Heart right ventricle (tissue), 16 donors: Measurements from ENCODE around the gene LIN28A. TPM values are rescaled to one million over a fixed set of nuclear protein-coding genes. Genes with fewer than 3 reads are reported as not detected.
A peak's percentile ranks its signal among the peaks of the same experiment; 100 is the strongest.

Experiments used
- ATAC-seq, 8 donors: fragments of 200-7000 bp; cut with Tn5 transposase; one replicate each; pipeline ENCODE4 v1.9.1; 2020; ENCODE audit warnings: mild to moderate bottlenecking in 8 of 8, moderate library complexity in 8 of 8, moderate number of reproducible peaks in 1 of 8
- DNase-seq, 2 donors: peaks; one replicate each; pipeline ENCODE4 v3.0.0-alpha.2; 2020
- H3K27ac ChIP-seq, 10 donors: fragments of 200-600 bp; sonication (generic) in 2 of 10; one replicate each; pipeline versions ENCODE4 v1.5.0 to v1.8.0; 2020 to 2022; ENCODE audit warnings: mild to moderate bottlenecking in 3 of 10
- H3K27me3 ChIP-seq, 7 donors: fragments of 200-600 bp; one replicate each; pipeline ENCODE4 v1.8.0; 2021 to 2022; ENCODE audit warnings: mild to moderate bottlenecking in 2 of 7
- H3K36me3 ChIP-seq, 9 donors: fragments of 200-600 bp; sonication (generic) in 1 of 9; one replicate each; pipeline versions ENCODE4 v1.5.0 to v1.8.0; 2020 to 2022; ENCODE audit warnings: mild to moderate bottlenecking in 2 of 9
- H3K4me1 ChIP-seq, 9 donors: fragments of 200-600 bp; sonication (generic) in 1 of 9; one replicate each; pipeline versions ENCODE4 v1.5.0 to v1.8.0; 2020 to 2022; ENCODE audit warnings: mild to moderate bottlenecking in 4 of 9
- H3K4me3 ChIP-seq, 10 donors: fragments of 200-600 bp; sonication (generic) in 2 of 10; one replicate each; pipeline versions ENCODE4 v1.5.0 to v1.8.0; 2020 to 2022; ENCODE audit warnings: mild to moderate bottlenecking in 7 of 10, moderate library complexity in 2 of 10
- H3K9me3 ChIP-seq, 11 donors: fragments of 200-600 bp in 10 of 11; sonication (generic) in 2 of 11; one replicate each; pipeline versions ENCODE4 v1.5.0 to v1.8.0; 2013 to 2022; ENCODE audit warnings: mild to moderate bottlenecking in 2 of 11, control low read depth in 1 of 11, moderate library complexity in 1 of 11
- whole genome bisulfite sequencing, 2 donors: extraction: QIAGEN DNeasy Blood & Tissue Kit; methylation state at CpG; one replicate each; pipeline ENCODE4 v1.1.7; 2013; ENCODE audit warnings: inconsistent platforms in 1 of 2; 5-methylcytosine and 5-hydroxymethylcytosine counted together
- intact Hi-C, 10 donors: fragments of 100-400 bp; cut with DNase I; formaldehyde crosslinking; loops; one replicate each; pipeline versions ENCODE4 v1.11.1 to v1.14.2; 2022
- polyA plus RNA-seq, 2 donors: library from polyadenylated mRNA; stranded (reverse); fragments of 200-250 nt; gene quantifications; one replicate each; pipeline ENCODE4 v1.2.3, GENCODE V29; 2013
- total RNA-seq, 10 donors: library from RNA; stranded (reverse); fragmentation: NEBNext Ultra II Directional in 3 of 10; extraction: Animal tissue kit (Norgen Biotek cat#: 25700) in 3 of 10; gene quantifications; one replicate each; pipeline versions ENCODE4 v1.2.1 to v1.2.4, GENCODE V29; 2021 to 2023
- TF ChIP-seq, protein P1 (sequence below), 9 donors: fragments of 200-600 bp; sonication (generic) in 2 of 9; IDR thresholded peaks; one replicate each; pipeline versions ENCODE4 v1.5.0 to v1.8.0; 2021 to 2022; ENCODE audit warnings: antibody characterized with exemption in 9 of 9, mild to moderate bottlenecking in 5 of 9, moderate library complexity in 1 of 9
- donor health status: Arrhythmogenic right ventricular cardiomyopathy.
- donor health status: ischemic (EF 13 %, LVEDD 7.1; RV severe dilation, severe dysfunction).
- donor health status: healthy with polysubstance abuse.
- donor health status: DM: no; HTN: yes; CAD: no.
- donor health status: DM: no; HTN: no; CAD: no.
- donor health status: ischemic (EF 25% LVEDD 6.9; RV normal size, moderate dysfunction).
- donor health status: ischemic (EF 25% LVEDD 5.7; RV mildly dilated, moderate dysfunction).
- donor health status: healthy.
- donor health status: DM: yes; HTN: yes; CAD: no.
- donor health status: Ischemic cardiomyopathy.
- donor health status: ischemic (EF 35%, LVEDD 5.7; RV mildly dilated, moderate dysfunction).
- donor health status: nonischemic (EF 11% LVEDD 7.7; RV severe dilation, severe dysfunction).
- donor health status: DM: yes; HTN: yes; CAD: no.
- donor health status: PGD.
- donor health status: ischemic (EF 29% LVEDD 5.4; RV normal size, mild dysfunction).
- donor health status: nonischemic (EF 23%, LVEDD 6.1; RV moderate dilation, normal function).

Gene LIN28A
- total and polyA plus RNA-seq, 12 donors: 0.15 TPM; not detected in 11

DNA sequence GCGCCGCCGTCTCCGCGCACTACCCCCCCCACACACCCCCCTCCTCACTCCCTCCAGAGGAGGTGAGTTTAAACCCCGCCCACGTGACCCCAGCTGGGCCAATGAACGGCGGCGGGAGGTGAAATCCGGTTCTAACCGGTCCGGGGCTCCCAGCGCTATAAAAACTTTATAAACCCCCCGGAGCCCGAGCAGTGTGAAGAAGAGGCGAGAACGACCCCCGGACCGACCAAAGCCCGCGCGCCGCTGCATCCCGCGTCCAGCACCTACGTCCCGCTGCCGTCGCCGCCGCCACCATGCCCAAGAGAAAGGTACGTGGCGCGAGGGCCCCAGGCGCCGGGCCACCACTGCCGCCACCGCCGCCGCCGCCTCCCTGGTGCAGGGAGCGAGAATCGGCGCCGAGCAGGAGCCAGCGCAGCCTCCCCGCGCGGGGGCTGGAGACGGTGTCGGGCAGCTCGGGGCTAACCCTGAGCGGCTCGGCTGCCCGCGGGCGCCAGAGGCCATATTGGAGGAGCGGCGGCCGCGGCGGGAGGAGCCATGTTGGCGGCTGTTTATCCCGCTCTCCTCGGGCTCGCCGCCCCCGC is 61.8 kb downstream of the LIN28A start, which contains the start of gene HMGN2:
HMGN2 (plus strand) TSS at position 121 of the 581 bp plus-strand sequence; CDS start at position 294, 173 bp downstream.
- ATAC-seq (peak; percentile 77 to 89 (median 84)), DNase-seq (peak; percentile 87 to 93)
- TF ChIP-seq, protein P1, sequence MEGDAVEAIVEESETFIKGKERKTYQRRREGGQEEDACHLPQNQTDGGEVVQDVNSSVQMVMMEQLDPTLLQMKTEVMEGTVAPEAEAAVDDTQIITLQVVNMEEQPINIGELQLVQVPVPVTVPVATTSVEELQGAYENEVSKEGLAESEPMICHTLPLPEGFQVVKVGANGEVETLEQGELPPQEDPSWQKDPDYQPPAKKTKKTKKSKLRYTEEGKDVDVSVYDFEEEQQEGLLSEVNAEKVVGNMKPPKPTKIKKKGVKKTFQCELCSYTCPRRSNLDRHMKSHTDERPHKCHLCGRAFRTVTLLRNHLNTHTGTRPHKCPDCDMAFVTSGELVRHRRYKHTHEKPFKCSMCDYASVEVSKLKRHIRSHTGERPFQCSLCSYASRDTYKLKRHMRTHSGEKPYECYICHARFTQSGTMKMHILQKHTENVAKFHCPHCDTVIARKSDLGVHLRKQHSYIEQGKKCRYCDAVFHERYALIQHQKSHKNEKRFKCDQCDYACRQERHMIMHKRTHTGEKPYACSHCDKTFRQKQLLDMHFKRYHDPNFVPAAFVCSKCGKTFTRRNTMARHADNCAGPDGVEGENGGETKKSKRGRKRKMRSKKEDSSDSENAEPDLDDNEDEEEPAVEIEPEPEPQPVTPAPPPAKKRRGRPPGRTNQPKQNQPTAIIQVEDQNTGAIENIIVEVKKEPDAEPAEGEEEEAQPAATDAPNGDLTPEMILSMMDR (IDR thresholded peaks at IDR 0.05): no peak
- WGBS, 2 donors: 0 to 1% methylated on average over 57 to 69 of the region's 69 CpGs
- intact Hi-C loops: loop anchor here in 2 of 10 donors (2.0 kb wide), 2 partner anchors 28 to 40 kb away; partner anchors contain the start of gene DHDDS (in 1 of the 2)
- H3K9me3 ChIP-seq: no peaks in the 10 kb centered on the region
- H3K4me1 ChIP-seq: peaks cover 3 to 52% (median 35%) of the 10 kb centered on the region in 9 donors
- H3K36me3 ChIP-seq: peaks cover 0 to 64% (median 36%) of the 10 kb centered on the region in 9 donors
- H3K27ac ChIP-seq: peak within 1 kb of the TSS; percentile 95 to 100 (median 100)
- peak within 1 kb of the TSS; percentile 69 to 100 (median 98) for H3K4me3 ChIP-seq
- no peaks in the 10 kb centered on the region for H3K27me3 ChIP-seq

DNA sequence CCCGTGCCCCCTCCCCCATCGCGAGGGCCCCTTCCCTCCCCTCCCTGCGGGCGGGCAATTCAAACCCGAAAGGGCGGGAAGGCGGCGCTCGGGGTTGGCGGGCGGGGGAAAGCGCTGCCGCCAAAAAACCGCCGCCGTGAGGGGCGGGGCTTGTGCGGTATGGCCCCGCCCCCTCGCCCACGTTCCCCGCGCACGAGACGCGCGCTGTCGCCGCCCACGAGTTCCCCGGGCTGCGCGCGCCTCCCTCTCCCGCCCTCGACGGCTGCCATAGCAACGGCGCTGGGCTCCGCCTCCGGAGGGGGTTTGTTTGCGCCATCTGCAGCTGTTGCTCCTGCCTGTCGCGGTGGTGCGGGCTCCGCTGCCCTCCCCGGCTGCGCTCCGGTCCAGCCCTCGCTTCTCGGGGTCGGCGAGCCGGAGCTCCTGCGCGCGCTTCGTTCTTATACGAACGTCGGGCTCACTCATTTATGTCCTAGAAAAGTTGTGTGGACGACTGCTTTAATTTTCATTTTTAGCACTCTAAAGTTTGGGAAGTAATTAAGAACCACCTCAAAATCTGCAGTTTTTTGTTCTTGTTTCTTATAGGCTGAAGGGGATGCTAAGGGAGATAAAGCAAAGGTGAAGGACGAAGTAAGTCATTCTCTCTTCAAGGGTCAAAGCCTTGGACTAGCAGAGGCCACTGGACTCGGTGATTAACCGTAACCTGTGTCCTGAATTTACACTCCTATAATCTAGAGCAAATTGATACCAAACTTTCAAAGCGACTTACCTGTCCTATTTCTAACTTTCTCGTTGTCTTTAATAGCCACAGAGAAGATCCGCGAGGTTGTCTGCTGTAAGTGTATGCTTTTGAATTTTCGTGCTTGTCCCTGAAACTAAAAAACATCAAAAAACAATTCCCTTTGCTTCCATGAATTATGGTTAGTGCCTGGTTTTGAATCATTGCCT is 62.6 kb downstream of the LIN28A start:
- TF ChIP-seq, protein P1 (IDR thresholded peaks at IDR 0.05): no peak
- peaks cover 3 to 52% (median 35%) of the 10 kb centered on the region in 9 donors for H3K4me1 ChIP-seq

DNA sequence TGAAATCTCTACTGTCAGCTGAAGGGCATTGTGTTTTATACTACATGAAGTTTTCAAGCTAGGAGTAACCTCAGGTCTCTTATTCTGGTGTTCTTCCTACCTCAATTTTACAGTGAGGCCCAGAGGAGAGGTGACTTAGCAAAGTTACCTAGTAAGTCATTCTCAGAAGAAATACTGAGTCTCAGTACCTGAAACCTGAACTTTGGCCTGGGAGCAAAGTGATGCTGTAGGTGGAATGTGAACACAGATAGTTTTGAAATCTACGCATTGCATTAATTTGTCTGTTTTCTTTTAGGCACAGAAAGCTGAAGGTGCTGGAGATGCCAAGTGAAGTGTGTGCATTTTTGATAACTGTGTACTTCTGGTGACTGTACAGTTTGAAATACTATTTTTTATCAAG is 64.2 kb downstream of the LIN28A start:
- H3K27me3 ChIP-seq: no peaks in the 10 kb centered on the region
- H3K9me3 ChIP-seq: no peaks in the 10 kb centered on the region
- TF ChIP-seq, protein P1 (IDR thresholded peaks at IDR 0.05): no peak
- H3K27ac ChIP-seq: no peak overlapping the region
- 91 to 94% methylated on average over 1 of the region's 1 CpG for WGBS, 2 donors
- intact Hi-C loops: no loop called here
- peaks cover 0 to 62% (median 36%) of the 10 kb centered on the region in 9 donors for H3K36me3 ChIP-seq
- peaks cover 3 to 42% (median 35%) of the 10 kb centered on the region in 9 donors for H3K4me1 ChIP-seq
- ATAC-seq (no peak), DNase-seq (no peak)
- H3K4me3 ChIP-seq: no peak overlapping the region

More for the DNA sequence above, 62.6 kb downstream of the LIN28A start:
- Histone ChIP-seq H3K27me3 (no peaks in the 10 kb centered on the region), H3K9me3 (no peaks in the 10 kb centered on the region), H3K27ac (peak overlapping the region; percentile 95 to 100 (median 100)), H3K36me3 (peaks cover 0 to 64% (median 35%) of the 10 kb centered on the region in 9 donors), H3K4me3 (peak overlapping the region; percentile 69 to 100 (median 98))
- 5 to 6% methylated on average over 62 to 68 of the region's 71 CpGs for WGBS, 2 donors
- ATAC-seq (peak; percentile 89 to 94 (median 92)), DNase-seq (peak; percentile 95 to 98)
- intact Hi-C loops: loop anchor here in 2 of 10 donors (2.0 kb wide), 2 partner anchors 28 to 40 kb away; partner anchors contain the start of gene DHDDS (in 1 of the 2)

DNA sequence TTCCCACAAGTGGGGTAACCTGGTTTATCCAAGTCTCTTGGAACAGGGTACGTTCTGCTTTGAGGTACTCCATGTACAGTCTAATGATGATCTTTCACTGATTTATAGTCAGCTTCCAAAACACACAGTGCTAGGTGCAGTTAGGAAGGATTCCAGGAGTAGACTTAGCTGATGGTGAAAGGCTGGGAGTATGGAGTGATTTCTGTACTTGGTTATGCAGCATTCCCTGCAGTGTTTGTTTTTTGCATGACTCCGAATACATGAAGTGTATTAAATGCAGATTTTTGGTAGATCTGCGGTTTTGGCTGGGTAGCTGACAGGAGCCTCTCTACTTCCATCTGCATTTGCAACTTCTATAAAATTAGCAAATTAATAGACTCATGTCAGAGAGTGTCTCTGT is 65.4 kb downstream of the LIN28A start:
- H3K9me3 ChIP-seq: no peaks in the 10 kb centered on the region
- DNase-seq (no peak), ATAC-seq (no peak)
- TF ChIP-seq, protein P1 (IDR thresholded peaks at IDR 0.05): no peak
- no peak overlapping the region for H3K27ac ChIP-seq
- no peaks in the 10 kb centered on the region for H3K27me3 ChIP-seq
- 90 to 94% methylated on average over 3 of the region's 3 CpGs for WGBS, 2 donors
- intact Hi-C loops: no loop called here
- peaks cover 0 to 69% (median 36%) of the 10 kb centered on the region in 9 donors for H3K36me3 ChIP-seq
- no peak overlapping the region for H3K4me3 ChIP-seq
- peaks cover 3 to 30% (median 24%) of the 10 kb centered on the region in 9 donors for H3K4me1 ChIP-seq
